TTC549 (cell line): ENCODE results near the gene GRK7.
"Not testable (repeated sequence)": the region's sequence is repeated elsewhere in the genome, so short reads cannot be mapped to it uniquely, and the experiment has no call there.

Experiments used
- FAIRE-seq: peaks from 2 replicates; lab custom pipeline; 2012; peaks lifted over from hg19 to GRCh38; lab: Jason Lieb, UNC

Gene GRK7

DNA sequence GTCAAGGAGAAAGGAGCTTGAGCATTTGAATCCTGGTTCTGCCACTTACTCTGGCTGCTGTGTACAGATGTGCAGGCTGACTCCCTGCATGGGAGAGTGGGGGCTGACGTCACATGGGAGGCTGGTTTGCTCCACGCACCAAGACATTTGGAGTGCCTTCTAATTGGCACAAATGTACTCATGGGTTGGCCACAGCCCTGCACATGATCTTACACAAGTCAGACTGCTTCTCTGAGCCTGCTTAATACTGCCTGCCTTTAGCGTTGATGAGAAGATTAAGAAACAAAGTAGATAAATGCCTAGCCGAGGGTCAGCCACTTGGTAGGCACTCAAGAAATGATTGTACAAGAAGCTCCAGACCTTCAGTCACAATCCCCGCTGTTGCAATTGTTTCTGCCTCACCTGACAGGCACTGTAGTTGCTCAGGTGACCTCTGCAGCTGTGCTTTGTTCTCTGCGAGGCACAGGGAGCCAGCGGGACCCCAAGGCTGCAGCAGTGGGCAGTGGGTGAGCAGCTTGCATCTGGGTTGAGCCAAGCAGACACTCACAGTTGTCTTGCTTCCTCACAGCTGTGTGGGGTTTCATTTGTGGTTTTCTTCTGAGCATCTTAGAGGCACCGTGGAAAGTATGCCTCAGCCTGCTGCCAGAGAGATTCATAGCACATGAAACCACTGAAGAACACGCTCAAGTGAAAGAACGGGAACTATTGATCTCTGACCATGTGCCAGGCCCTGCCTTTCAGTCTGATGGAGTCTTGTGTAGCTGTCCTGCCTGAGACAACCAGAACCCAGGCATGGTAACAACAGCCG, 33.1 kb downstream of the GRK7 start:
- no peak for FAIRE-seq

DNA sequence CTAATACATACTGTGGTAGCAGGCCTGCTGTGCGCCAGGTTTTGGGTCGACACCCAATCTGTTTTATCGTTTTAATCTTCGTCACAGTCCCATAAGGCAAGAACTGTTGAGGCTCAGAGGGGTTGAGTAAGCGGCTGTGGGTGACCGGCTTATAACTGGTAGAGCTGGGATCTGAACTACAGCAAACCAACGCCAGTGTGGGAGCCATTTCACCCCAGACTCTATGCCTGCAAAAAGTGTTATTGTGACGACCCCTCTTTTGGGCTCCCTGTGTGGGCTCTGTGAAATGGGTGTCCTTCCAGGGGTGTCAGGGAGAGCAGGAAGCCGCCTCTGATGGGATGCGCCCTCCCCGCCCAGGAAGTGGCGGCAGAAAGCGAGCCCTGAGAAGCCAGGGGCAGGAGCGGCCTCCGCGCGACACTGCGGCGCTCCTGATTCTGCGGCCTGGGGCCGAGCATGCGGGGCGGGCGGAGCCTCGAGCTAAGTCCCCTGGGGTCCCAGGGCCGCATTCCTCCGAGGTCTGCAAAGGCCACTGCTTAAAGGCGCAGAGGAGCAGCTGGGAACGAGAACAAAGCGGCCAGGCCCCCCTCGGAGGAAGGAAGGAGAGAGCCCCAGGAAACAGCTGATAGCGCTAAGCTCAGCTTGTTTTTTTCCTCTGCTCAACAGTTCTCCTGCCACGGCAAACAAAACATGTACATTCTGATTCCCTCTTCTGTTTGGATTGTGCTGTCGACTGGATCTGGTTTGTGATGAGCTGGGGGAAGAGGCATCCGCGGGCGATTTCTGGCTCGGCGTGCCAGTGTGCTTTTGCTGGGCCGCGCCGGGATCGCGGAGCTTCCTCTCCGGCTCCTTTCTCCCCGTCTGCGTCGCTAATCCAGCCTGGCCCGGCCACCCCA, 33.9 kb downstream of the GRK7 start:
- no peak for FAIRE-seq

DNA sequence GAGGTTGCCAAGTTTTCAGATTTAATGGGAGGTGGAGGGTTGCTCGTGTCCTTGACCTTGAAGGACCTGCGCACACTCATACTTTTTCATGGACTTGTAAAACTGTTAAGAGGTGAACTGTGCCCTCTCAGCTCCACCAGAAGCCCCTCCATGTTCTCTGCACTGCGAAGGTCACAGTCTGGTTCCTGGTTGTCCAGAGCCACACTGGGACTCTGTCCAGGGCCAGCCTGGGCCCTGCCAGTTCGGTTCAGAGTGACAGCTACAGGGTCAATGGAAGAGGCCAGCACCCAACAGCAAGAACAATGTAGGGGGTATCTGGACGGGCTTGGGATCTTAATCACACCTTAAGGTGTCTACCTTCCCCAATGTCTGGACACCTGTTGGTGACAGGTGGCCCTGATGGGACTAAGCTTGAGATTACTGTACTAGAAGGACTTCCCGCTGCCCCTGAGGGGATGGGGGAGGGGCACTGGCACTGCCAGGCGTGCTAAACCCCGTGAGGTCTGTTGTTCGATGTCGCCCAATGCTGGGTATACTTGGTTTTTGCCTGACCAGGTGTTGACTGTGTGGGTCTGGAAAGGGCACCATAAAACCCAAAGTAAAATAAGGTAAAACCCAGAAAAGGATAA, 34.7 kb downstream of the GRK7 start:
- no peak for FAIRE-seq

DNA sequence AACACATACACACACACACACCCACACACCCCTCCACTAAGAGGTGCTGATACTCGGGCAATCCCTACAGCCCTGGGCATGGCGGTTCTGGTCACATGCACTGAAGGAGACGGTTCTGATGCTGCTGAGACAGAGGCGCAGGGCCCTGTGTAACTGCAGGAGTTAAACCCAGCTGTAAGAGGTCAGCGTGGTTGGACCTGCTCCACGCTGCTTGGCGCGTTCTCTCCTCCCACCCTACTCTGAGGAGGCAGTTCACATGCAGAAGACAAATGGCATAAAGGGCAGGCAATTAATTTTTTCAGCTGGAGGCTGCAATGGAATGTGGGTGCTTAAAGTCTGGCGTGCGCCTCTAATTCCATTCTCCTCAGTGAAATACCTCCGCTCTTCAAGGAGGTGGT, 35.2 kb downstream of the GRK7 start:
- no peak for FAIRE-seq

DNA sequence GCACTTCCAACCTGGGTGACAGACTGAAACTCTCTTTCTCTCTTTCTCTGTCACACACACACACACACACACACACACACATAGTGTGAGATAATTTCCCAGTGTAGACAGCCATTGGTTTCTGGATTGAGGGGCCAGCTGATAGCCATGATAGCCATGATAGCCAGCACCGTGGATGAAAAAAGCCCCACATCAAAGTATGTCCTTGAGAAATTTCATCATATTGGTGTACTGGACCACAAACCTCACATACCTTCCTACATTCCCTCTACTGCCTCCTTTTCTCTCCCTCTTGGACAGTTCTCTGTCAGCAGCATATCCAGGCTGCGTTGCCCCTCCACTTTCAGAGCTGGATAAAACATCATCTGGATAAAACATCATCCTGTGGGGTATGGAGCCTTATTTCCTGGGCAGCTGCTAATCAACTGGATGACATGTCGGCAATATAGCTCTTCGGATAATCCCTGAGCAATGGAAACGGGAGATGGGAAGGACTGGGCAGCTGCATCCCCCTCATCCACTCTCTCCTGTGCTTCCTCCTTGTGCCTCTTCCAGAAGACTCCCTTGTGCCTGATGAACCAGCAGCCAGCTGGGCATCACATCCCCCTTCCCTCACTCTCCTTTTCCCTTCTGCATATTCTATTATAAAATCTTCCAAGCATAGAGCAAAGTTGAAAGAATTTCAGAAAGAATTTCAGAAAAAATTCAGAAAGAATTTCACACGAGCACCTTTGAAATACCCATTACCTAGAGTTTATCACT, 39.3 kb downstream of the GRK7 start:
- no peak for FAIRE-seq

DNA sequence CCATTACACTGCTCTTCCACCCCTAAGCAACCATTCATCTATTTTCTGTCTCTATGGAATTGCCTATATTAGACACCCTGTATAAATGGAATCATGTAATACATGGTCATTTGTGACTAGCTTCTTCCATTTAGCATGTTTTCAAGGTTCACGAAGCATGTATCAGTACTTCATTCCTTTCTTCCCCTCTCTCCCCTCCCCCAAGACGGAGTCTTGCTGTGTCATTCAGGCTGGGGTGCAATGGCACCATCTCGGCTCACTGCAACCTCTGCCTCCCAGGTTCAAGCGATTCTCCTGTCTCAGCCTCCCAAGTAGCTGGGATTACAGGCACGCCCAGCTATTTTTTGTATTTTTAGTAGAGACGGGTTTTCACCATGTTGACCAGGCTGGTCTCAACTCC, 40.3 kb downstream of the GRK7 start:
- FAIRE-seq: not testable (repeated sequence)

DNA sequence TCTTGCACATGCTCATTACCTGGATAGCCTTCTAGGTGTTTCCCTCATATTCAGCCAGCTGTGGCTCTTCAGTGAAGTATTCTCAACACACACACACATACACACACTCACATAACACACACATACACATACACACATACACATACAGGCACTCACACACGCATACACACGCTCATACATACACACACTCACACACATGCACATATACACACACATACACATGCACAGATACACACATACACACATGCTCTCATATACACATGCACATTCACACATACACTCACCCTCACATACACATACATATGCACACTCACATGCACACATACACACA, 41.2 kb downstream of the GRK7 start:
- FAIRE-seq: no peak

DNA sequence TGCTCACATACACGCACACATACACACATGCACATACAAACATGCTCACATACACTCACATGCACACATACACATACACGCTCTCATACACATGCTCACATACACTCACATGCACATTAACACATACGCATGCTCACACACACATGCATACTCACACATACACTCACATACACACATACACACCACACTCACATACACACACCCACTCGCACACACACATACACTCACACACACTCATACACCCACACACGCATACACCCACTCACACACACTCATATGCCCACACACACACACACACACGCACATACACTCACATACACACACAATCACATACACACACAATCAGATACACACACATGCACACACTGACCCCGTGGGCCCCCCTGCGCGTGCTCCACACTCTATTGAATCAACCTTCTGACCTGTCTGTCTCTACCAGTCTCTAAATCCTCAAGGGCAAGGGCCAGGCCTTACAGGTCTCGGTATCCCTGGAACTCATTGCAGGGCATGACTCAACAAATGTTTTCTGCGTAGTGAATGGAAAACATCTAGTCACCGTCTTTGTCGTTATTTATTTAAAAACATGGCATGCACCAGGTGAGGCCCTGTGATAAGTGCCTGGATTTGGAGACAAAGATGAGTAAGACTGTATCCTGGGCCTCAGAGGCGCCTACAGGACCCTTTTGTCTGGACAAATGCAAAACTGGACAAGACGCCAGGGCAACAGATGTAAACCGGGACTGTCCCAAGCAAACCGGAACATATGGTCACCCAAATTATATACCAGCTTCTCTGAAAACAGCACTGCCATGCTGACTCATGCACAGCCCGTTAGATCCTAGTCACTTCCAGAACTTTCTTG, 41.8 kb downstream of the GRK7 start:
- FAIRE-seq: no peak

DNA sequence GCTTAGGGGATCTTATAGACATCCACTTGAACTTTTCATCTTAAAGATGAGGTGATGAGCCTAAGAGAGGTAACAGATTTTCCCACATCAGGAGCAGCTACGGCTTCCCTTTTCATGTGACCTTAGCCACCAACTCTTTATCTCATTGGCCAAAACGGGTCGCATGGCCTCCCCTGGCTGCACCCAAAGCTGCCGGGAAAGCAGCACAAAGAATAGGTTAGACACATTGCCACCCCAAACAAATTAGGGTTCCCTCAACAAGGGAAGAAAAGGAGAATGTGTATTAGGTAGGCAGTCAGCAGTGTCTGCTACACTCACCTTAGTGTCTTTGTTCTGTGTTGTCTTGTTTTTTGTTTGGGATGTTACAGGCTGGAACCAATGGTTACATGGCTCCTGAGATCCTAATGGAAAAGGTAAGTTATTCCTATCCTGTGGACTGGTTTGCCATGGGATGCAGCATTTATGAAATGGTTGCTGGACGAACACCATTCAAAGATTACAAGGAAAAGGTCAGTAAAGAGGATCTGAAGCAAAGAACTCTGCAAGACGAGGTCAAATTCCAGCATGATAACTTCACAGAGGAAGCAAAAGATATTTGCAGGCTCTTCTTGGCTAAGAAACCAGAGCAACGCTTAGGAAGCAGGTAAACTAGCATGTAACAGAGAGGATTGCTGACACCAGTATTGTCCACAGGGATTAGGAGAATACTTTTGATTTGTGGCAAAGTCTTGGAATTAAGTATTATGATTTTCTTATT, 44.2 kb downstream of the GRK7 start:
- no peak for FAIRE-seq

DNA sequence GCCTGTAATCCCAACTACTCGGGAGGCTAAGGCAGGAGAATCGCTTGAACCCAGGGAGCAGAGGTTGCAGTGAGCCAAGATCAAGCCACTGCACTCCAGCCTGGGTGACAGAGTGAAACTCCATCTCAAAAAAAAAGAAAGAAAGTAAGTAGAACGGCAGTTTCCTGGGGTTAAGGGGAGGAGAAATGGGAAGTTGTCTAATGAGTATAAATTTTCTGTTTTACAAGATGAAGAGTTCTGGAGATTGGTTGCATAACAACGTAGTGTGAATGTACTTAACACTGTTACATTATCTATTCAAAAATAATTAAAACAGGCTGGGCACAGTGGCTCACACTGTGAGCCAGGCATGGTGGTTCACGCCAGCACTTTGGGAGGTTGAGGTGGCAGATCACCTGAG, 45.4 kb downstream of the GRK7 start:
- FAIRE-seq: no peak

DNA sequence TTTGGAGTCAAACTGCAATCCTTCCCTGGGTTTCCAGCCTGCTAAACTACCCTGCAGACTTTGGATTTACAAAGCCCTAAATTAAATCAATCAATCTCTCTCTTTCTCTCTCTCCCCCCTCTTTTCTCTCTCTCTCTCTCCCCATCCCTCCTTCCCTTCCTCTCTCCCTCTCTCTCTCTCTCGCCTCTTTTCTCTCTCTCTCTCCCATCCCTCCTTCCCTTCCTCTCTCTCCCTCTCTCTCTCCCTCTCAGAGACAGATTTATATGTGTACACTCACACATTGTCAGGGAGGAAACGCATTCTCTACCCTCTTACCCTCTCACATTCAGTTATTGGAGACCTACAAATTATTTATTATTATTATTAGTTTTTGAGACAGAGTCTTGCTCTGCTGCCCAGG, 47.0 kb downstream of the GRK7 start:
- no peak for FAIRE-seq

DNA sequence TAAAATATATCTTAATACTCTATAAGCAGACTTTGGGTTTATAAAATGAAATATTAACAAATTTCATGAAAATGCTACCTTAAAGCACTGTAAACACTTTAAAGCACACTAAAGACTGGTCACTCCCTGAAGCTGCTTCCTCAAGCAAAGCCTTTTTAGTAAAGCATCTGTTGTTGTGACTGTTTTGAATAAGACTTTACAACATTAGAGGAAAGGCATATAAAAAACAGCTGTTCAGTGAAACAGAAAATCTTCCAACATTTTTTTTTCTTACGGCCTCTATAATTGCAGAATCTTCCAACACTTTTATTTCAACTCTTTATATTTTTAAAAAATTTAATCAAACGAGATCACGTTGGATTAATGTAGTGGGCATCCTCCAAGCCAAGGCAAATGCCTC, 48.1 kb downstream of the GRK7 start:
- no peak for FAIRE-seq

DNA sequence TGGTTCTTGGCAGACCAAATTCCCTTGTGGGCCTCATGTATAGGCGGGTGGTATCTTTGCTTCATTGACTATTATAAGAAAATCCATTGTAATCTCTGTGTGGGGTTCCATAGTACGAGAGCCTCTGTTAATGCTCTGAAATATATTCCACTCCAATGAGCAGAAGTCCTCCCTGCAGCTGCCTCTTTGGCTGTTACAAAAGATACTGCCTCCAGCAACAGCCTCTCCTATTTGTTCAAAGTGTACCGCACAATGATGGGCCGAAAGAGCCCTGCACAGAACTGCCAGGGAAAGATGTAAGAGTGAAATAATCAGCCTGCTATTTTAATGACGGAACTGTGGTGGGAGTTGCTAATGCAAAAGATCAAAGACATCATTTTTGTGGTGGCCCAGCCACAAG, 48.9 kb downstream of the GRK7 start:
- FAIRE-seq: no peak

DNA sequence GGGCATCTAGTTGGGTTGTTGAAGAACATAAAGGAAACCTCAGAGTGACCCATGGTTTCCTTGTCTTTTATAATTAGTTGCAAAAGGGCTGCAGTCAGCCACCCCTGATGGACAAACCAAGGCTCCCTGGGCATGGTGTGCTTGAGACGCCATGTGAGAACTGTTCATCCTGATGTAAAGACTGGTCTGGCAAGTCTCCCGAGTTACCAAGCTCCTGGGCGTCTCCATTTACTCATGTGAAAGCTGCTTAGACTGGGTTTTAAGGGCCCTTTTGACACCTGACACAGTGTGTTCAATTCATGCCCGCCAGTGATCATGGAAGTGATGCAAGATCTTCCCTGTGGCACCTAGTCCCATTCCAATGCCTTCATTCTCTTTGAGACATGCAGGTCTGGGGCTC, 49.4 kb downstream of the GRK7 start:
- FAIRE-seq: no peak
